ENCODE measurements around the gene ACOX2. TPM values are rescaled to one million over a fixed set of nuclear protein-coding genes. Genes with fewer than 3 reads are reported as not detected.

The ACOX2 gene
- total RNA-seq, 1 experiment from 2014 or later, result 7.2 TPM

- Histone ChIP-seq H3K27me3 (replicated peaks; ENCODE audit: insufficient read depth, low read depth, low read length, poor library complexity) (no peaks in the 10 kb centered on the region), H3K4me3 (ENCODE audit: low read depth, low read length, poor library complexity, severe bottlenecking) (no peak overlapping the region), H3K27ac (ENCODE audit: low read depth, low read length, poor library complexity, severe bottlenecking) (no peak overlapping the region), H3K4me1 (ENCODE audit: insufficient read depth, low read length, poor library complexity, severe bottlenecking) (no peaks in the 10 kb centered on the region), H3K36me3 (ENCODE audit: insufficient read depth, low read length, poor library complexity, severe bottlenecking) (no peaks in the 10 kb centered on the region), H3K9me3 (ENCODE audit: low read depth, low read length, poor library complexity, severe bottlenecking) (no peaks in the 10 kb centered on the region)
- ChIA-PET CTCF (no interaction called here), POLR2A (ENCODE audit: low non-redundant PET) (no interaction called here)
- DNase-seq (ENCODE audit: low spot score), result no peak
- BruUV-seq (replicated peaks), result no TSS peak
- TF ChIP-seq EZH2 (IDR thresholded peaks at IDR 0.05; ENCODE audit: borderline replicate concordance, low read depth, low read length, poor library complexity, severe bottlenecking), result no peak
- TF ChIP-seq, protein P1, sequence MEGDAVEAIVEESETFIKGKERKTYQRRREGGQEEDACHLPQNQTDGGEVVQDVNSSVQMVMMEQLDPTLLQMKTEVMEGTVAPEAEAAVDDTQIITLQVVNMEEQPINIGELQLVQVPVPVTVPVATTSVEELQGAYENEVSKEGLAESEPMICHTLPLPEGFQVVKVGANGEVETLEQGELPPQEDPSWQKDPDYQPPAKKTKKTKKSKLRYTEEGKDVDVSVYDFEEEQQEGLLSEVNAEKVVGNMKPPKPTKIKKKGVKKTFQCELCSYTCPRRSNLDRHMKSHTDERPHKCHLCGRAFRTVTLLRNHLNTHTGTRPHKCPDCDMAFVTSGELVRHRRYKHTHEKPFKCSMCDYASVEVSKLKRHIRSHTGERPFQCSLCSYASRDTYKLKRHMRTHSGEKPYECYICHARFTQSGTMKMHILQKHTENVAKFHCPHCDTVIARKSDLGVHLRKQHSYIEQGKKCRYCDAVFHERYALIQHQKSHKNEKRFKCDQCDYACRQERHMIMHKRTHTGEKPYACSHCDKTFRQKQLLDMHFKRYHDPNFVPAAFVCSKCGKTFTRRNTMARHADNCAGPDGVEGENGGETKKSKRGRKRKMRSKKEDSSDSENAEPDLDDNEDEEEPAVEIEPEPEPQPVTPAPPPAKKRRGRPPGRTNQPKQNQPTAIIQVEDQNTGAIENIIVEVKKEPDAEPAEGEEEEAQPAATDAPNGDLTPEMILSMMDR (conservative IDR thresholded peaks at IDR 0.05; ENCODE audit: low read depth, low read length), result no peak
- intact Hi-C loops (cut with micrococcal nuclease; ENCODE audit: unreplicated experiment), result no loop called here
Measured at GRCh38 chr3:58555203-58555602, 18.2 kb upstream of the ACOX2 start.

DNA sequence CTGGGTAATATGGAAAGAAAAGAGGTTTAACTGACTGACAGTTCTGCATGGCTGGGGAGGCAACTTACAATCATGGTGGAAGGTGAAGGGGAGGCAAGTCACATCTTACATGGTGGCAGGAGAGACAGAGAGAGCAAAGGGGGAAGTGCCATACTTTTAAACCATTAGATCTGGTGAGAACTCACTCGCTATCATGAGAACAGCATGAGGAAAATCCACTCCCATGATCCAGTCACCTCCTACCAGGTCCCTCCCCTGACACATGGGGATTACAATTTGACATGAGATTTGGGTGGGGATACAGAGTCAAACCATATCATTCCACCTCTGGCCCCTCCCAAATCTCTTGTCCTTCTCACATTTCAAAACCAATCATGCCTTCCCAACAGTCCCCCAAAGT is 16.0 kb upstream of the ACOX2 start:
- CTCF ChIA-PET, result no interaction called here
- H3K4me1 ChIP-seq (ENCODE audit: insufficient read depth, low read length, poor library complexity, severe bottlenecking), result no peaks in the 10 kb centered on the region
- H3K9me3 ChIP-seq (ENCODE audit: low read depth, low read length, poor library complexity, severe bottlenecking), result no peaks in the 10 kb centered on the region
- no peaks in the 10 kb centered on the region for H3K36me3 ChIP-seq (ENCODE audit: insufficient read depth, low read length, poor library complexity, severe bottlenecking)
- no peak for TF ChIP-seq EZH2 (IDR thresholded peaks at IDR 0.05; ENCODE audit: borderline replicate concordance, low read depth, low read length, poor library complexity, severe bottlenecking)
- TF ChIP-seq, protein P1 (conservative IDR thresholded peaks at IDR 0.05; ENCODE audit: low read depth, low read length), result no peak
- H3K4me3 ChIP-seq (ENCODE audit: low read depth, low read length, poor library complexity, severe bottlenecking), result no peak overlapping the region
- DNase-seq (ENCODE audit: low spot score), result no peak
- intact Hi-C loops (cut with micrococcal nuclease; ENCODE audit: unreplicated experiment), result no loop called here
- H3K27me3 ChIP-seq (replicated peaks; ENCODE audit: insufficient read depth, low read depth, low read length, poor library complexity), result no peaks in the 10 kb centered on the region
- H3K27ac ChIP-seq (ENCODE audit: low read depth, low read length, poor library complexity, severe bottlenecking), result no peak overlapping the region
- no TSS peak for BruUV-seq (replicated peaks)
- POLR2A ChIA-PET (ENCODE audit: low non-redundant PET), result no interaction called here

GRCh38 chr3:58551636-58552180 is 14.7 kb upstream of the ACOX2 start:
- BruUV-seq (replicated peaks), result no TSS peak
- POLR2A ChIA-PET (ENCODE audit: low non-redundant PET), result no interaction called here
- Histone ChIP-seq H3K27ac (ENCODE audit: low read depth, low read length, poor library complexity, severe bottlenecking) (no peak overlapping the region), H3K4me3 (ENCODE audit: low read depth, low read length, poor library complexity, severe bottlenecking) (no peak overlapping the region), H3K36me3 (ENCODE audit: insufficient read depth, low read length, poor library complexity, severe bottlenecking) (no peaks in the 10 kb centered on the region), H3K9me3 (ENCODE audit: low read depth, low read length, poor library complexity, severe bottlenecking) (no peaks in the 10 kb centered on the region), H3K4me1 (ENCODE audit: insufficient read depth, low read length, poor library complexity, severe bottlenecking) (no peaks in the 10 kb centered on the region), H3K27me3 (replicated peaks; ENCODE audit: insufficient read depth, low read depth, low read length, poor library complexity) (no peaks in the 10 kb centered on the region)
- no peak for DNase-seq (ENCODE audit: low spot score)
- CTCF ChIA-PET, result no interaction called here
- intact Hi-C loops (cut with micrococcal nuclease; ENCODE audit: unreplicated experiment), result no loop called here
- TF ChIP-seq, protein P1 (conservative IDR thresholded peaks at IDR 0.05; ENCODE audit: low read depth, low read length), result no peak
- no peak for TF ChIP-seq EZH2 (IDR thresholded peaks at IDR 0.05; ENCODE audit: borderline replicate concordance, low read depth, low read length, poor library complexity, severe bottlenecking)

Measured in A673 (cell line).